ENCODE measurements around the gene IKBKE. TPM values are rescaled to one million over a fixed set of nuclear protein-coding genes. Genes with fewer than 3 reads are reported as not detected.

The IKBKE gene
- total RNA-seq, 4 donors from 2014 or later, result 13.8 to 77.4 (median 17.8) TPM

DNA sequence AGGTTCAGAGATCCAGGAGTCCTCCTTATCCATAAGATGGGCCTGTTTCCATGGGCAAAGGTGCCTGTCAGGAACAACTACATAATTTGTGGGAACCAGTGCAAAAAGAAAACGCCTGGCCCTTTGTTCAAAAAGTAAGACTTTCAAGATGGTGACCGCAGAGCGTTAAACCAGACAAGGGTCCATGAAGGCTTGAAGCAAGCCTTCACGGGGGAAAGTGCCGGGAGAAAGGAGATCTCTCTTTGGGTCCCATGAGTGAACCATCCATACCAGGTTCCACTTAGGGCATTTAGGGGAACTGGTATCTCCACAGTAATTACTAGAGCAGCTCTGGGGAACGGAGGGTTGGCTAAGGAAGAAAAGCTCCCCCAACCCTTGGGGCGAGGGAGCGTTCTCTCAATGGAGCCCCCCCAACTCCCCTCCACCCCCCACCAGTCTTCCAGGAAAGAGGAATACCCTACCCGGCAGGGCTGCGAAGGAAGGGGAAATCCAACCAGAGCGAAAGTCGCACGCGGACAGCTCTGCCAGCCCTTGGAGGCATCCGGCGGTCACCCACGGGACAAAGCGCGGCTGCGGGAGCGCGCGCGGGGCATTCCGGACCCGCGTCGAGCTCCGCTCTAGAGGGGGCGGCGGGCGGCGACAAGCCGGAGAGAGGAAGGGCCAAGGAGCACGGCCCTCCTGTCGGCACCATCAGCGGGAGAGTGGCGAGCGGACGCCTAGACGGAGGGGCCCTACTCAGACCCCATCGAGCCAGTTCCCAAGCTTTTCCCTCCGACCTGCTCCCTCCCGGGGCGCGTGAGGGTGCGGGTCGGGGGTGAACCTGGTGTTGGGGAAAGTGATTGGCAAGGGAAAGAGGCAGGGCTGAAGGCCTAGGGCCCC is 36.4 kb downstream of the IKBKE start:
- WGBS, 2 donors (ENCODE audit: low coverage in 1 of 2), result 13% methylated on average over 46 of the region's 48 CpGs; no CpG with 5 or more reads in 1 of the 2 donors
- Histone ChIP-seq H3K4me3 (peak overlapping the region; percentile 12 to 64 (median 52)), H3K9me3 (no peaks in the 10 kb centered on the region), H3K27me3 (peaks cover 48% of the 10 kb centered on the region), H3K36me3 (no peaks in the 10 kb centered on the region), H3K4me1 (peaks cover 0 to 33% (median 21%) of the 10 kb centered on the region in 4 donors), H3K27ac (peak overlapping the region in 3 of 4 donors; percentile 33 to 43 (median 36))
- intact Hi-C loops (cut with DNase I; ENCODE audit: low total_unique reads) (no loop called here), in situ Hi-C loops (cut with MboI; ENCODE audit: low pct_ligation_motif_present in 1 of 4, low pct_unique_long_range_greater_than_20kb in 1 of 4, low sequenced_read_pairs in 3 of 4) (no loop called here)
- DNase-seq, result peak; percentile 23
- no peak for TF ChIP-seq POLR2AphosphoS5 (IDR thresholded peaks at IDR 0.05)
- no peak for TF ChIP-seq EP300 (IDR thresholded peaks at IDR 0.05; ENCODE audit: low read depth)
- no peak for TF ChIP-seq POLR2A (IDR thresholded peaks at IDR 0.05)
- TF ChIP-seq, protein P1, sequence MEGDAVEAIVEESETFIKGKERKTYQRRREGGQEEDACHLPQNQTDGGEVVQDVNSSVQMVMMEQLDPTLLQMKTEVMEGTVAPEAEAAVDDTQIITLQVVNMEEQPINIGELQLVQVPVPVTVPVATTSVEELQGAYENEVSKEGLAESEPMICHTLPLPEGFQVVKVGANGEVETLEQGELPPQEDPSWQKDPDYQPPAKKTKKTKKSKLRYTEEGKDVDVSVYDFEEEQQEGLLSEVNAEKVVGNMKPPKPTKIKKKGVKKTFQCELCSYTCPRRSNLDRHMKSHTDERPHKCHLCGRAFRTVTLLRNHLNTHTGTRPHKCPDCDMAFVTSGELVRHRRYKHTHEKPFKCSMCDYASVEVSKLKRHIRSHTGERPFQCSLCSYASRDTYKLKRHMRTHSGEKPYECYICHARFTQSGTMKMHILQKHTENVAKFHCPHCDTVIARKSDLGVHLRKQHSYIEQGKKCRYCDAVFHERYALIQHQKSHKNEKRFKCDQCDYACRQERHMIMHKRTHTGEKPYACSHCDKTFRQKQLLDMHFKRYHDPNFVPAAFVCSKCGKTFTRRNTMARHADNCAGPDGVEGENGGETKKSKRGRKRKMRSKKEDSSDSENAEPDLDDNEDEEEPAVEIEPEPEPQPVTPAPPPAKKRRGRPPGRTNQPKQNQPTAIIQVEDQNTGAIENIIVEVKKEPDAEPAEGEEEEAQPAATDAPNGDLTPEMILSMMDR (IDR thresholded peaks at IDR 0.05), result no peak

DNA sequence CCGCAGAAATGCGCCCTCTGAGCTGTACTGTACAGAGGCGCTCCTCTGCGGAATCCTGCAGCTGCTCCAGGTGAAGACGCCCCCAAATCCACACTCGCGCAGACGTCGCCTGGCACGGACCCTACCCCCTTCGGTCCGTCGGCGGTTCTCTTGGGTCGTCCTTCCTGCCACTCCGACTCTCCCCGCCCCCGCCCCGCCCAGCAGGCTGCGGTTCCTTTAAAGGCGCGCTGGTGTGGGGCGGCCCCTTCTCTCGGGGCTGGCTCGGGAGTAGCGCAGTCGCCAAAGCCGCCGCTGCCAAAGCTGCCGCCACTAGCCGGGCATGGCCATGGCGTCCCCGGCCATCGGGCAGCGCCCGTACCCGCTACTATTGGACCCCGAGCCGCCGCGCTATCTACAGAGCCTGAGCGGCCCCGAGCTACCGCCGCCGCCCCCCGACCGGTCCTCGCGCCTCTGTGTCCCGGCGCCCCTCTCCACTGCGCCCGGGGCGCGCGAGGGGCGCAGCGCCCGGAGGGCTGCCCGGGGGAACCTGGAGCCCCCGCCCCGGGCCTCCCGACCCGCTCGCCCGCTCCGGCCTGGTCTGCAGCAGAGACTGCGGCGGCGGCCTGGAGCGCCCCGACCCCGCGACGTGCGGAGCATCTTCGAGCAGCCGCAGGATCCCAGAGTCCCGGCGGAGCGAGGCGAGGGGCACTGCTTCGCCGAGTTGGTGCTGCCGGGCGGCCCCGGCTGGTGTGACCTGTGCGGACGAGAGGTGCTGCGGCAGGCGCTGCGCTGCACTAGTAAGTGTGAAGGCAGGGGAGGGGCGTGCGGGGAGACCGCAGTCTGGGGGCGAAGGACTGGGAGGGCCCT is 37.2 kb downstream of the IKBKE start, which contains the start of gene RASSF5:
TSS of gene RASSF5 (plus strand) at position 248 of the 846 bp plus-strand sequence. CDS start at position 320, 72 bp downstream.
- intact Hi-C loops (cut with DNase I; ENCODE audit: low total_unique reads), result no loop called here
- no peaks in the 10 kb centered on the region for H3K36me3 ChIP-seq
- H3K4me1 ChIP-seq, result peaks cover 0 to 30% (median 21%) of the 10 kb centered on the region in 4 donors
- peak; percentile 86 for DNase-seq
- TF ChIP-seq POLR2A (IDR thresholded peaks at IDR 0.05) (peak; percentile 39), POLR2AphosphoS5 (IDR thresholded peaks at IDR 0.05) (peak; percentile 52 to 71 (median 69)), EP300 (IDR thresholded peaks at IDR 0.05; ENCODE audit: low read depth) (no peak)
- peak within 1 kb of the TSS; percentile 19 to 64 (median 52) for H3K4me3 ChIP-seq
- H3K27me3 ChIP-seq, result peaks cover 48% of the 10 kb centered on the region
- WGBS, 2 donors (ENCODE audit: low coverage in 1 of 2), result 1% methylated on average over 57 of the region's 97 CpGs; no CpG with 5 or more reads in 1 of the 2 donors
- H3K9me3 ChIP-seq, result no peaks in the 10 kb centered on the region
- in situ Hi-C loops (cut with MboI; ENCODE audit: low pct_ligation_motif_present in 1 of 4, low pct_unique_long_range_greater_than_20kb in 1 of 4, low sequenced_read_pairs in 3 of 4), result no loop called here
- H3K27ac ChIP-seq, result peak within 1 kb of the TSS; percentile 27 to 44 (median 38)

DNA sequence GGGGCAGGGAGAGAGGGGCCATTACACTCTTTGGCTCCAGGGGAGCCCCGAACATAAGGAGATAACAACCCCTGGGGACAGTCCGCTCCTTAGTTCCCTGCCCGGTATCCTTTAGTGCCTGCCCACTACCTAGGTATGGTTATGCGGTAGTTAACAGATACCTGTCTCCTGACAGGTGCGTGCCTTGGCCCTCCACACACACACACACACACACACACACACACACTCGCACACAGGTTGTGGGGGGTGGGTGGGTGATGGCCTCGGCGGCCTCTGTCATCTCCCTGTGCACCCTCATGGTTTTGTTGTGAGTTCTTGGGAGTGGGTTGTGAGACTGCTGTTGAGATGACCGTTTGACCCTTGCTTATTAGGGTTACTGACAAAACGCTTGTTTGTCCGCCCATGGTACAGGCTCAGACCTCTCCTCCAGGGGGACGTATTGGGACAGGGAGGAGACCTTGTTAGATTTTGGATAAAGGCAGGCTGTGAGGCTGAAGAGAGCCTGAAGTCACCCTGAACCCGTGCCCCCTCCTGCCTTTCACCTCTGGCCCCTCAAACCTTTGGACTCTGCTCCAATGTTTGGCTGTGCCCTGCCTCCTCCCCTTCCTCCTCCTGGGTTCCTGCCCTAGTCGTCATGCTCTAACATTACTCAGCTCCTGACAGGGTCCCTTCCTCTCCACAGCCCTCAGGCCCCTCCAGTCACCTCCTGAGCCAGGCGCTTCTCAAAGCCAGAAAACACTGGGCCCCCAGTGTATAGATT is 38.0 kb downstream of the IKBKE start:
- in situ Hi-C loops (cut with MboI; ENCODE audit: low pct_ligation_motif_present in 1 of 4, low pct_unique_long_range_greater_than_20kb in 1 of 4, low sequenced_read_pairs in 3 of 4), result no loop called here
- DNase-seq, result no peak
- TF ChIP-seq EP300 (IDR thresholded peaks at IDR 0.05; ENCODE audit: low read depth) (no peak), POLR2A (IDR thresholded peaks at IDR 0.05) (no peak), POLR2AphosphoS5 (IDR thresholded peaks at IDR 0.05) (no peak)
- TF ChIP-seq, protein P1 (IDR thresholded peaks at IDR 0.05), result no peak
- intact Hi-C loops (cut with DNase I; ENCODE audit: low total_unique reads), result no loop called here
- H3K27ac ChIP-seq, result peak overlapping the region; percentile 27 to 44 (median 38)
- no peaks in the 10 kb centered on the region for H3K9me3 ChIP-seq
- peaks cover 48% of the 10 kb centered on the region for H3K27me3 ChIP-seq
- H3K4me1 ChIP-seq, result peaks cover 0 to 34% (median 22%) of the 10 kb centered on the region in 4 donors
- WGBS, 2 donors (ENCODE audit: low coverage in 1 of 2), result 0 to 40% methylated on average over 1 to 15 of the region's 15 CpGs
- peak overlapping the region; percentile 19 to 64 (median 52) for H3K4me3 ChIP-seq
- no peaks in the 10 kb centered on the region for H3K36me3 ChIP-seq

DNA sequence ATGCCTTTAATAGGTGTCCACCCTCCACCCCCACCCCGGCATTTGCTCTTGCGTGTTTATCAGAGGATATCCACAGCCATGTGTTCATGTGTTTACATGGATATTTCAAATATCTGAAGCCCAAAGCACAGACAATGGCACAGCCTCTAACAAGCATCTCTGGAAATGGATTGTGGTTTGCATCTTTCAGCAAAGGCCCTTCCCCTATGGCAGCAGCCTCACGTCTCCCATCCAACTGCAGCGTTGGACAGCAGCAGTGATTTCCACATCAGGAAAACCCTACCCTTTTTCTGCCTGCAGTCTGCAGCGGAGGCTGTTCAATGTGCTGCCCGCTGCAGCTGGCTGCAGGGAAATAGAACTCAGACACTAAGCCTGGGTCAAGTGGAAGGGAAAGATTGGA is 38.7 kb downstream of the IKBKE start:
- TF ChIP-seq POLR2A (IDR thresholded peaks at IDR 0.05) (no peak), POLR2AphosphoS5 (IDR thresholded peaks at IDR 0.05) (no peak), EP300 (IDR thresholded peaks at IDR 0.05; ENCODE audit: low read depth) (no peak)
- TF ChIP-seq, protein P1 (IDR thresholded peaks at IDR 0.05), result no peak
- Histone ChIP-seq H3K9me3 (no peaks in the 10 kb centered on the region), H3K4me3 (peak overlapping the region in 1 of 4 donors; percentile 64), H3K36me3 (no peaks in the 10 kb centered on the region), H3K4me1 (peaks cover 0 to 36% (median 23%) of the 10 kb centered on the region in 4 donors), H3K27me3 (peaks cover 48% of the 10 kb centered on the region), H3K27ac (peak overlapping the region; percentile 27 to 43 (median 30))
- DNase-seq, result no peak
- 48 to 80% methylated on average over 1 to 6 of the region's 6 CpGs for WGBS, 2 donors (ENCODE audit: low coverage in 1 of 2)
- in situ Hi-C loops (cut with MboI; ENCODE audit: low pct_ligation_motif_present in 1 of 4, low pct_unique_long_range_greater_than_20kb in 1 of 4, low sequenced_read_pairs in 3 of 4) (no loop called here), intact Hi-C loops (cut with DNase I; ENCODE audit: low total_unique reads) (no loop called here)

Measured in transverse colon (tissue), 4 donors.